Measurements from ENCODE around the gene LMBR1.

Gene LMBR1

GRCh38 chr7:156776527-156776926, 116.5 kb downstream of the LMBR1 start:
- no peak for TF ChIP-seq REST (IDR thresholded peaks at IDR 0.05; ENCODE audit: insufficient read depth in 1 of 2, low read depth in 2 of 2, low read length in 2 of 2)
- no peak for TF ChIP-seq FOXP2 (optimal IDR thresholded peaks at IDR 0.05; ENCODE audit: borderline replicate concordance, extremely low read depth, extremely low read length, insufficient read depth)
- no peak for TF ChIP-seq SIN3A (IDR thresholded peaks at IDR 0.05; ENCODE audit: borderline replicate concordance, insufficient read depth, low read length)
- no peak for TF ChIP-seq POLR2AphosphoS5 (IDR thresholded peaks at IDR 0.05; ENCODE audit: low read depth, low read length)
- no peak for TF ChIP-seq TAF1 (IDR thresholded peaks at IDR 0.05; ENCODE audit: borderline replicate concordance, insufficient read depth, low read length)

GRCh38 chr7:156773966-156774365, 119.0 kb downstream of the LMBR1 start:
- TF ChIP-seq SIN3A (IDR thresholded peaks at IDR 0.05; ENCODE audit: borderline replicate concordance, insufficient read depth, low read length), result no peak
- no peak for TF ChIP-seq POLR2AphosphoS5 (IDR thresholded peaks at IDR 0.05; ENCODE audit: low read depth, low read length)
- no peak for TF ChIP-seq FOXP2 (optimal IDR thresholded peaks at IDR 0.05; ENCODE audit: borderline replicate concordance, extremely low read depth, extremely low read length, insufficient read depth)
- no peak for TF ChIP-seq TAF1 (IDR thresholded peaks at IDR 0.05; ENCODE audit: borderline replicate concordance, insufficient read depth, low read length)
- TF ChIP-seq REST (IDR thresholded peaks at IDR 0.05; ENCODE audit: insufficient read depth in 1 of 2, low read depth in 2 of 2, low read length in 2 of 2), result no peak

GRCh38 chr7:156772725-156773124, 120.3 kb downstream of the LMBR1 start:
- TF ChIP-seq SIN3A (IDR thresholded peaks at IDR 0.05; ENCODE audit: borderline replicate concordance, insufficient read depth, low read length) (no peak), TAF1 (IDR thresholded peaks at IDR 0.05; ENCODE audit: borderline replicate concordance, insufficient read depth, low read length) (no peak), POLR2AphosphoS5 (IDR thresholded peaks at IDR 0.05; ENCODE audit: low read depth, low read length) (no peak), FOXP2 (optimal IDR thresholded peaks at IDR 0.05; ENCODE audit: borderline replicate concordance, extremely low read depth, extremely low read length, insufficient read depth) (no peak), REST (IDR thresholded peaks at IDR 0.05; ENCODE audit: insufficient read depth in 1 of 2, low read depth in 2 of 2, low read length in 2 of 2) (no peak)

- no peak for TF ChIP-seq SIN3A (IDR thresholded peaks at IDR 0.05; ENCODE audit: borderline replicate concordance, insufficient read depth, low read length)
- TF ChIP-seq FOXP2 (optimal IDR thresholded peaks at IDR 0.05; ENCODE audit: borderline replicate concordance, extremely low read depth, extremely low read length, insufficient read depth), result no peak
- TF ChIP-seq POLR2AphosphoS5 (IDR thresholded peaks at IDR 0.05; ENCODE audit: low read depth, low read length), result no peak
- no peak for TF ChIP-seq TAF1 (IDR thresholded peaks at IDR 0.05; ENCODE audit: borderline replicate concordance, insufficient read depth, low read length)
- no peak for TF ChIP-seq REST (IDR thresholded peaks at IDR 0.05; ENCODE audit: insufficient read depth in 1 of 2, low read depth in 2 of 2, low read length in 2 of 2)
Observed at GRCh38 chr7:156768698-156769472, 124.1 kb downstream of the LMBR1 start.

All from PFSK-1 (cell line).